K562 (cell line): Measurements from ENCODE around the gene CCDC137. TPM values are rescaled to one million over a fixed set of nuclear protein-coding genes. Genes with fewer than 3 reads are reported as not detected.

Source experiments
- BACH1 ChIP-seq: fragments of 200-800 bp; sonication (Bioruptor generic); IDR thresholded peaks from 2 replicates; pipeline ENCODE4 v1.6.1; 2016; ENCODE audit warnings: missing genetic modification characterization, missing compliant biosample characterization
- BRCA1 ChIP-seq, 2 experiments: fragments of 450-650 bp in 1 of 2; sonication (generic) in 1 of 2; formaldehyde crosslinking in 1 of 2; IDR thresholded peaks; 2 replicates each; pipeline versions ENCODE4 v1.5.0 to v1.6.1; 2017 to 2020; ENCODE audit warnings: mild to moderate bottlenecking in 1 of 2, missing genetic modification reagents in 1 of 2
- CBFA2T2 ChIP-seq: fragments of 450-650 bp; conservative IDR thresholded peaks from 2 replicates; pipeline ENCODE4 v1.6.1; 2017; ENCODE audit warnings: mild to moderate bottlenecking
- CC2D1A ChIP-seq: fragments of 450-650 bp; IDR thresholded peaks from 2 replicates; pipeline ENCODE4 v1.6.1; 2017; ENCODE audit warnings: mild to moderate bottlenecking
- CREB5 ChIP-seq: fragments of 250-450 bp; sonication (Bioruptor Pico); IDR thresholded peaks from 2 replicates; pipeline ENCODE4 v1.5.0; 2020; ENCODE audit warnings: mild to moderate bottlenecking
- ELK1 ChIP-seq: sonication (generic); formaldehyde crosslinking; IDR thresholded peaks from 2 replicates; pipeline ENCODE4 v1.8.1; 2022; ENCODE audit warnings: missing genetic modification reagents
- ETS2 ChIP-seq: IDR thresholded peaks from 2 replicates; pipeline ENCODE4 v1.6.1; 2016; ENCODE audit warnings: borderline replicate concordance, missing genetic modification characterization, mild to moderate bottlenecking, moderate library complexity, missing compliant biosample characterization; ENCODE audit not compliant: poor library complexity, severe bottlenecking
- FOXA1 ChIP-seq: fragments of 450-650 bp; IDR thresholded peaks from 2 replicates; pipeline ENCODE4 v1.6.1; 2016; ENCODE audit warnings: mild to moderate bottlenecking, borderline replicate concordance
- GTF2A2 ChIP-seq: IDR thresholded peaks from 2 replicates; pipeline ENCODE4 v1.6.1; 2016; ENCODE audit warnings: mild to moderate bottlenecking, missing genetic modification characterization, missing compliant biosample characterization
- KAT2B ChIP-seq: IDR thresholded peaks from one replicate; pipeline ENCODE4 v1.6.1; 2012; ENCODE audit warnings: low read depth, mild to moderate bottlenecking, control low read depth, inconsistent platforms, low read length, moderate library complexity
- MTA1 ChIP-seq: fragments of 450-650 bp; IDR thresholded peaks from 2 replicates; pipeline ENCODE4 v1.6.1; 2017; ENCODE audit warnings: borderline replicate concordance
- SMAD1 ChIP-seq: fragments of 150-350 bp; IDR thresholded peaks from 2 replicates; pipeline ENCODE4 v1.6.1; 2014; ENCODE audit warnings: low read length, low read depth; ENCODE audit not compliant: partially characterized antibody
- TAF15 ChIP-seq: fragments of 200-400 bp; formaldehyde crosslinking; IDR thresholded peaks from 2 replicates; pipeline ENCODE4 v1.6.1; 2017; ENCODE audit warnings: mild to moderate bottlenecking, low read depth, low read length, moderate library complexity
- TRIM28 ChIP-seq: fragments of 450-650 bp; IDR thresholded peaks from 2 replicates; pipeline ENCODE4 v1.6.1; 2017
- YY1 ChIP-seq, 3 experiments: IDR thresholded peaks; 2 replicates each; pipeline ENCODE4 v1.6.1; 2011; ENCODE audit warnings: low read length in 2 of 3, mild to moderate bottlenecking in 2 of 3, moderate library complexity in 2 of 3, borderline replicate concordance in 1 of 3, control low read depth in 1 of 3, low read depth in 1 of 3; ENCODE audit not compliant: insufficient read depth in 3 of 3, insufficient replicate concordance in 2 of 3, control insufficient read depth in 1 of 3, insufficient read length in 1 of 3; ENCODE audit errors: extremely low read depth in 1 of 3
- ZNF140 ChIP-seq: fragments of 250-450 bp; sonication (Bioruptor Pico); IDR thresholded peaks from 2 replicates; pipeline ENCODE4 v1.8.0; 2021; ENCODE audit warnings: moderate library complexity, mild to moderate bottlenecking, inconsistent platforms
- ZNF197 ChIP-seq: fragments of 200-800 bp; sonication (Bioruptor generic); IDR thresholded peaks from 2 replicates; pipeline ENCODE4 v1.6.1; 2016; ENCODE audit warnings: low read depth, missing genetic modification characterization, missing compliant biosample characterization
- ZNF239 ChIP-seq: fragments of 250-450 bp; sonication (Bioruptor Pico); IDR thresholded peaks from 2 replicates; pipeline ENCODE4 v1.4.0; 2020; ENCODE audit warnings: mild to moderate bottlenecking
- ZNF24 ChIP-seq: fragments of 450-650 bp; IDR thresholded peaks from 2 replicates; pipeline ENCODE4 v1.6.1; 2016
- ZNF274 ChIP-seq: IDR thresholded peaks from 2 replicates; pipeline ENCODE4 v1.6.1; 2011; ENCODE audit warnings: low read depth, mild to moderate bottlenecking, low read length, moderate library complexity, borderline replicate concordance
- ZNF282 ChIP-seq: sonication (generic); formaldehyde crosslinking; IDR thresholded peaks from 2 replicates; pipeline ENCODE4 v1.8.1; 2023; ENCODE audit warnings: missing genetic modification reagents
- polyA plus RNA-seq, 8 experiments: library from polyadenylated mRNA; depleted of rRNA in 4 of 8; stranded (reverse) in 5 of 8; unstranded in 3 of 8; fragments of >200 nt; fragmentation: Nextera tagmentation in 2 of 8; fragmentation: Illumina TruSeq in 1 of 8; extraction: Ambion mirVana in 2 of 8; extraction: Trizol in 1 of 8; gene quantifications; 2 replicates each; pipeline versions ENCODE4 v1.2.1 to v1.2.3, GENCODE V29; 2011 to 2014; ENCODE audit warnings: inconsistent platforms in 1 of 8, missing spikeins in 1 of 8
- total RNA-seq, 7 experiments: library from RNA; depleted of rRNA in 6 of 7; stranded (reverse); fragments of >200 nt in 6 of 7; fragmentation: Illumina TruSeq in 2 of 7; extraction: Trizol in 2 of 7; gene quantifications; 2 replicates each; pipeline versions ENCODE4 v1.2.1 to v1.2.3, GENCODE V29; 2011 to 2021; ENCODE audit warnings: low replicate concordance in 1 of 7
- TF ChIP-seq, protein P1 (sequence below): fragments of 250-450 bp; sonication (Bioruptor Pico); IDR thresholded peaks from 2 replicates; pipeline ENCODE4 v1.9.0; 2021; ENCODE audit warnings: mild to moderate bottlenecking, inconsistent platforms
- TF ChIP-seq, protein P2 (sequence below): fragments of 250-450 bp; sonication (Bioruptor Pico); IDR thresholded peaks from 2 replicates; pipeline ENCODE4 v1.5.0; 2021

CCDC137 gene
- total and polyA plus RNA-seq, 9 of the 15 experiments (the other 6 are each of a cell fraction or from before 2014, with no cell fraction given), result 2.3 to 68.1 (median 38.3) TPM

DNA sequence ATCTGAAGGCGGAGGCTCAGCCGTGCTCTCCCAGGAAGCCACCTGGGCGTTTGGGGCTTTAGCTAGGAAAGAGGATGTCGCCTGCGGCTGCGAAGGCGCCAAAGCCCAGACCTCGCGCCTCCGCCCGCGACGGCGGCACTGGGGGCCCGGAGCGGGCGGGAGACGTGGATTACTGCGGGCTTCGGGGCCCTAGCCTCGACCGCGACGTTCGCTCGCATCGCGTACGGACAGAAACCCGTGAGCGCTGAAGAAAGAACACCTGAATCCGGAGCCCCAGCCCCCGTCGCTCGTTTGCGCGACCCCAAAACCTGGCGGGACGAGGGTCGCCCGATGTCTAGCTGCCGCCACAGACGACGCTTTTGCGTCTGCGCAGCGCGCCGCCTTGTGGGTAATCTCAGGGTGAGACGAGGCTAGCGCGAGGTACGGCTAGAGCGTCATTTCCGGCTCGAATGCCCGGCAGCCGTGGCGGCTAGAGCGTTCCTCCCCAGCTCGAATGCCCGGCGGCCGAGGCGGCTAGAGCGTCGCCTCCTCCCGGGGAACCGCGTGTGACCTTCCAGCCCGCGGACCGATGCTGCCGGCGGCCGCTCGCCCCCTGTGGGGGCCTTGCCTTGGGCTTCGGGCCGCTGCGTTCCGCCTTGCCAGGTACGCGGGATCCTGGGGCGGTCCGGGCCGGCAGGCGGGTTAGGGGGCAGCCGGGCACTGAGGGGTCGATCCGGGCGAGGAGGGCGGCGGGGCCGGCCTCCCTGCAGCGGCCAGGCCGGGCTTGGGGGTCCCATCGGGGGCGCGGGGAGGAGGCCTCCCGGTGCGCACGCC is 36.6 kb downstream of the CCDC137 start, which contains the start of gene MRPL12 (continued):
- no peak for TF ChIP-seq CREB5 (CRISPR knock-in tag)
- TF ChIP-seq ELK1 (CRISPR knock-in tag), result no peak
- no peak for TF ChIP-seq KAT2B
- no peak for TF ChIP-seq ZNF239
- TF ChIP-seq CBFA2T2, result no peak
- peak; percentile 25 to 83 (median 67) for TF ChIP-seq YY1 (IDR thresholded peaks at IDR 0.05; ENCODE audit: borderline replicate concordance in 1 of 3, control insufficient read depth in 1 of 3, extremely low read depth in 1 of 3, insufficient read depth in 3 of 3, insufficient read length in 1 of 3, insufficient replicate concordance in 2 of 3, low read depth in 1 of 3, low read length in 2 of 3)
- TF ChIP-seq GTF2A2 (tag), result no peak
- no peak for TF ChIP-seq TAF15
- TF ChIP-seq ZNF282, result no peak
- TF ChIP-seq ZNF140 (CRISPR knock-in tag), result no peak
- 0 out of 2 replicates have a peak, but pooled peaks have one; percentile 25 for TF ChIP-seq ZNF274
- peak; percentile 29 for TF ChIP-seq SMAD1
- TF ChIP-seq BRCA1 (IDR thresholded peaks at IDR 0.05), result no peak
- TF ChIP-seq BRCA1 (CRISPR knock-in tag; IDR thresholded peaks at IDR 0.05), result no peak
- TF ChIP-seq FOXA1, result no peak
- TF ChIP-seq, protein P1, sequence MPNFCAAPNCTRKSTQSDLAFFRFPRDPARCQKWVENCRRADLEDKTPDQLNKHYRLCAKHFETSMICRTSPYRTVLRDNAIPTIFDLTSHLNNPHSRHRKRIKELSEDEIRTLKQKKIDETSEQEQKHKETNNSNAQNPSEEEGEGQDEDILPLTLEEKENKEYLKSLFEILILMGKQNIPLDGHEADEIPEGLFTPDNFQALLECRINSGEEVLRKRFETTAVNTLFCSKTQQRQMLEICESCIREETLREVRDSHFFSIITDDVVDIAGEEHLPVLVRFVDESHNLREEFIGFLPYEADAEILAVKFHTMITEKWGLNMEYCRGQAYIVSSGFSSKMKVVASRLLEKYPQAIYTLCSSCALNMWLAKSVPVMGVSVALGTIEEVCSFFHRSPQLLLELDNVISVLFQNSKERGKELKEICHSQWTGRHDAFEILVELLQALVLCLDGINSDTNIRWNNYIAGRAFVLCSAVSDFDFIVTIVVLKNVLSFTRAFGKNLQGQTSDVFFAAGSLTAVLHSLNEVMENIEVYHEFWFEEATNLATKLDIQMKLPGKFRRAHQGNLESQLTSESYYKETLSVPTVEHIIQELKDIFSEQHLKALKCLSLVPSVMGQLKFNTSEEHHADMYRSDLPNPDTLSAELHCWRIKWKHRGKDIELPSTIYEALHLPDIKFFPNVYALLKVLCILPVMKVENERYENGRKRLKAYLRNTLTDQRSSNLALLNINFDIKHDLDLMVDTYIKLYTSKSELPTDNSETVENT (CRISPR knock-in tag), result peak; percentile 97
- no peak for TF ChIP-seq ZNF197 (CRISPR knock-in tag)
- no peak for TF ChIP-seq ETS2
- TF ChIP-seq CC2D1A, result no peak
- TF ChIP-seq ZNF24, result no peak
- TF ChIP-seq, protein P2, sequence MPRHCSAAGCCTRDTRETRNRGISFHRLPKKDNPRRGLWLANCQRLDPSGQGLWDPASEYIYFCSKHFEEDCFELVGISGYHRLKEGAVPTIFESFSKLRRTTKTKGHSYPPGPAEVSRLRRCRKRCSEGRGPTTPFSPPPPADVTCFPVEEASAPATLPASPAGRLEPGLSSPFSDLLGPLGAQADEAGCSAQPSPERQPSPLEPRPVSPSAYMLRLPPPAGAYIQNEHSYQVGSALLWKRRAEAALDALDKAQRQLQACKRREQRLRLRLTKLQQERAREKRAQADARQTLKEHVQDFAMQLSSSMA, result no peak
- TF ChIP-seq BACH1 (tag), result no peak
- no peak for TF ChIP-seq MTA1
- no peak for TF ChIP-seq TRIM28
